K562 (cell line): ENCODE results near the gene PPP1CA. TPM values are rescaled to one million over a fixed set of nuclear protein-coding genes. Genes with fewer than 3 reads are reported as not detected.

Experiments
- ATAC-seq: fragments of 200-7000 bp; cut with Tn5 transposase; 3 replicates; pipeline ENCODE4 v1.9.1; 2020; ENCODE audit warnings: moderate library complexity
- BruUV-seq: library from RNA; stranded (reverse); fragments of 400-500 nt; replicated peaks from 2 replicates; lab custom pipeline; 2021; lab: Mats Ljungman, UMichigan
- CTCF ChIA-PET: fragments of 300-600 bp; formaldehyde crosslinking; extraction: SDS; loops from one replicate; lab custom pipeline; 2021; ENCODE audit warnings: low intra/inter-chr PET ratio; lab: Yijun Ruan, JAX
- POLR2A ChIA-PET: fragments of 300-600, 350-650 bp; sonication (Branson Sonifier 250); formaldehyde crosslinking; extraction: SDS; loops from one replicate; lab custom pipeline; 2021; ENCODE audit warnings: antibody characterized with exemption, inconsistent platforms; lab: Yijun Ruan, JAX
- DNase-seq, 4 experiments: peaks; one replicate each; pipeline versions ENCODE4 v3.0.0 to v3.0.0-alpha.2; 2011 to 2018; ENCODE audit warnings: low spot score in 3 of 4, mixed read lengths in 3 of 4; ENCODE audit errors: extremely low read depth in 1 of 4
- FAIRE-seq: peaks from 2 replicates; lab custom pipeline; 2011; peaks lifted over from hg19 to GRCh38; lab: Jason Lieb, UNC
- H2AFZ ChIP-seq: 2 replicates; pipeline ENCODE4 v1.6.0; 2011; ENCODE audit warnings: low read depth, low read length, control low read depth, inconsistent platforms
- H3K27ac ChIP-seq: fragments of 200-600 bp; 3 replicates; pipeline ENCODE4 v1.8.0; 2011; ENCODE audit warnings: low read depth, mild to moderate bottlenecking, control low read depth, inconsistent platforms, low read length, moderate library complexity, mixed read lengths; ENCODE audit errors: extremely low read depth
- H3K27me3 ChIP-seq, 2 experiments: fragments of 300-600 bp in 1 of 2; 2 replicates in 1 of 2; 3 replicates in 1 of 2; pipeline versions ENCODE4 v1.6.0 to v1.8.0; 2011; ENCODE audit warnings: inconsistent platforms in 2 of 2, low read length in 2 of 2, mild to moderate bottlenecking in 1 of 2, mixed read lengths in 1 of 2, moderate library complexity in 1 of 2; ENCODE audit not compliant: control insufficient read depth in 2 of 2, insufficient read depth in 2 of 2
- H3K36me3 ChIP-seq: fragments of 300-600 bp; 3 replicates; pipeline ENCODE4 v1.8.0; 2011; ENCODE audit warnings: mild to moderate bottlenecking, low read length, inconsistent platforms; ENCODE audit not compliant: control insufficient read depth, insufficient read depth
- H3K4me1 ChIP-seq, 2 experiments: fragments of 200-600 bp in 1 of 2; replicated peaks in 1 of 2; 2 replicates in 1 of 2; 3 replicates in 1 of 2; pipeline versions ENCODE4 v1.5.1 to v1.8.0; 2011; ENCODE audit warnings: inconsistent platforms in 2 of 2, low read length in 2 of 2, mild to moderate bottlenecking in 1 of 2, mixed read lengths in 1 of 2, moderate library complexity in 1 of 2; ENCODE audit not compliant: control insufficient read depth in 2 of 2, insufficient read depth in 2 of 2
- H3K4me2 ChIP-seq: 2 replicates; pipeline ENCODE4 v1.6.1; 2011; ENCODE audit warnings: low read length, control low read depth, inconsistent platforms, mixed read lengths; ENCODE audit not compliant: insufficient read depth
- H3K4me3 ChIP-seq: fragments of 200-600 bp; sonication (generic), shearing (Covaris generic); 2 replicates; pipeline ENCODE4 v1.5.1; 2016; ENCODE audit warnings: control low read depth, inconsistent platforms
- H3K79me2 ChIP-seq: fragments of 200-600 bp; 3 replicates; pipeline ENCODE4 v1.8.0; 2011; ENCODE audit warnings: low read length, inconsistent platforms; ENCODE audit not compliant: control insufficient read depth, insufficient read depth
- H3K9ac ChIP-seq, 2 experiments: 2 replicates each; pipeline versions ENCODE4 v1.6.0 to v1.6.1; 2011; ENCODE audit warnings: low read depth in 2 of 2, low read length in 2 of 2, control low read depth in 1 of 2, inconsistent platforms in 1 of 2, mild to moderate bottlenecking in 1 of 2, mixed read lengths in 1 of 2; ENCODE audit not compliant: insufficient read depth in 1 of 2
- H3K9me1 ChIP-seq: one replicate; pipeline ENCODE4 v1.6.0; 2011; ENCODE audit warnings: inconsistent platforms, mild to moderate bottlenecking, low read length, moderate library complexity; ENCODE audit not compliant: control insufficient read depth, insufficient read depth
- H3K9me3 ChIP-seq: replicated peaks from 2 replicates; pipeline ENCODE4 v1.5.1; 2011; ENCODE audit warnings: low read depth, low read length, inconsistent platforms; ENCODE audit not compliant: control insufficient read depth, insufficient read depth
- H4K20me1 ChIP-seq: replicated peaks from 2 replicates; pipeline ENCODE4 v1.6.1; 2011; ENCODE audit warnings: low read length, inconsistent platforms, mixed read lengths; ENCODE audit not compliant: control insufficient read depth, insufficient read depth
- C11orf30 ChIP-seq: fragments of 450-650 bp; IDR thresholded peaks from 2 replicates; pipeline ENCODE4 v1.6.1; 2016; ENCODE audit warnings: low read depth, mild to moderate bottlenecking
- EGR1 ChIP-seq: fragments of 450-650 bp; conservative IDR thresholded peaks from 2 replicates; pipeline ENCODE4 v1.6.1; 2017; ENCODE audit warnings: mild to moderate bottlenecking
- HDAC2 ChIP-seq: fragments of 450-650 bp; IDR thresholded peaks from 2 replicates; pipeline ENCODE4 v1.6.1; 2016; ENCODE audit warnings: mild to moderate bottlenecking
- MTF1 ChIP-seq: fragments of 250-450 bp; sonication (Bioruptor Pico); IDR thresholded peaks from 2 replicates; pipeline ENCODE4 v1.9.0; 2021; ENCODE audit warnings: moderate library complexity, mild to moderate bottlenecking, inconsistent platforms, borderline replicate concordance
- MXI1 ChIP-seq: IDR thresholded peaks from 2 replicates; pipeline ENCODE4 v1.6.1; 2011; ENCODE audit warnings: low read depth, mild to moderate bottlenecking, improper control_type of control experiment, low read length
- RBFOX2 ChIP-seq: fragments of 200-400 bp; formaldehyde crosslinking; IDR thresholded peaks from 2 replicates; pipeline ENCODE4 v1.6.1; 2017; ENCODE audit warnings: low read depth, mild to moderate bottlenecking, low read length, moderate library complexity
- SMAD1 ChIP-seq: fragments of 150-350 bp; IDR thresholded peaks from 2 replicates; pipeline ENCODE4 v1.6.1; 2014; ENCODE audit warnings: low read length, low read depth; ENCODE audit not compliant: partially characterized antibody
- ZBTB1 ChIP-seq: sonication (generic); formaldehyde crosslinking; IDR thresholded peaks from 2 replicates; pipeline ENCODE4 v1.8.1; 2023; ENCODE audit warnings: missing genetic modification reagents, low read depth, mild to moderate bottlenecking, borderline replicate concordance
- ZBTB7A ChIP-seq: IDR thresholded peaks from 2 replicates; pipeline ENCODE4 v1.6.1; 2011; ENCODE audit warnings: low read depth, mild to moderate bottlenecking, low read length, moderate library complexity, borderline replicate concordance; ENCODE audit not compliant: control insufficient read depth
- ZNF263 ChIP-seq: sonication (generic); formaldehyde crosslinking; IDR thresholded peaks from 2 replicates; pipeline ENCODE4 v1.8.0; 2022; ENCODE audit warnings: mild to moderate bottlenecking, missing genetic modification reagents, borderline replicate concordance
- ZNF316 ChIP-seq: fragments of 450-650 bp; IDR thresholded peaks from 2 replicates; pipeline ENCODE4 v1.6.1; 2016
- ZNF785 ChIP-seq: fragments of 250-450 bp; sonication (Bioruptor Pico); IDR thresholded peaks from 2 replicates; pipeline ENCODE4 v1.4.0; 2020; ENCODE audit warnings: mild to moderate bottlenecking
- WGBS: fragments of 100-300 bp; shearing (Covaris generic); methylation state at CpG from one replicate; pipeline ENCODE4 v1.1.6; 2016; ENCODE audit warnings: low coverage, mixed read lengths; ENCODE audit not compliant: insufficient coverage; ENCODE audit errors: missing lambda C conversion rate; 5-methylcytosine and 5-hydroxymethylcytosine counted together
- in situ Hi-C: fragments of 300-500 bp; cut with MboI; formaldehyde crosslinking; loops from 4 replicates; pipeline ENCODE4 v1.15.0; 2018; ENCODE audit warnings: inconsistent platforms, mixed read lengths
- intact Hi-C: fragments of 100-400 bp; cut with micrococcal nuclease; formaldehyde crosslinking; loops from 2 replicates; pipeline ENCODE4 v1.14.2; 2022
- polyA plus RNA-seq, 8 experiments: library from polyadenylated mRNA; depleted of rRNA in 4 of 8; stranded (reverse) in 5 of 8; unstranded in 3 of 8; fragments of >200 nt; fragmentation: Nextera tagmentation in 2 of 8; fragmentation: Illumina TruSeq in 1 of 8; extraction: Ambion mirVana in 2 of 8; extraction: Trizol in 1 of 8; gene quantifications; 2 replicates each; pipeline versions ENCODE4 v1.2.1 to v1.2.3, GENCODE V29; 2011 to 2014; ENCODE audit warnings: inconsistent platforms in 1 of 8, missing spikeins in 1 of 8
- total RNA-seq, 7 experiments: library from RNA; depleted of rRNA in 6 of 7; stranded (reverse); fragments of >200 nt in 6 of 7; fragmentation: Illumina TruSeq in 2 of 7; extraction: Trizol in 2 of 7; gene quantifications; 2 replicates each; pipeline versions ENCODE4 v1.2.1 to v1.2.3, GENCODE V29; 2011 to 2021; ENCODE audit warnings: low replicate concordance in 1 of 7
- TF ChIP-seq, protein P1 (sequence below): fragments of 250-450 bp; sonication (Bioruptor Pico); IDR thresholded peaks from 2 replicates; pipeline ENCODE4 v1.5.0; 2020; ENCODE audit warnings: mild to moderate bottlenecking
- TF ChIP-seq, protein P2 (sequence below): IDR thresholded peaks from 2 replicates; pipeline ENCODE4 v1.6.1; 2011; ENCODE audit not compliant: insufficient read length; ENCODE audit errors: extremely low read depth
- TF ChIP-seq, protein P3 (sequence below), 3 experiments: fragments of 200-800 bp in 1 of 3; sonication (Bioruptor generic) in 1 of 3; sonication (generic) in 1 of 3; formaldehyde crosslinking in 1 of 3; IDR thresholded peaks; 2 replicates each; pipeline versions ENCODE4 v1.6.1 to v1.8.0; 2016 to 2022; ENCODE audit warnings: mild to moderate bottlenecking in 2 of 3, missing compliant biosample characterization in 2 of 3, missing genetic modification characterization in 2 of 3, missing genetic modification reagents in 1 of 3
- TF ChIP-seq, protein P4 (sequence below): fragments of 200-800 bp; sonication (Bioruptor generic); IDR thresholded peaks from 2 replicates; pipeline ENCODE4 v1.6.1; 2017; ENCODE audit warnings: missing genetic modification characterization, missing compliant biosample characterization

Gene PPP1CA
- total and polyA plus RNA-seq, 9 of the 15 experiments (the other 6 are each of a cell fraction or from before 2014, with no cell fraction given), result 18.2 to 242 (median 188) TPM

DNA sequence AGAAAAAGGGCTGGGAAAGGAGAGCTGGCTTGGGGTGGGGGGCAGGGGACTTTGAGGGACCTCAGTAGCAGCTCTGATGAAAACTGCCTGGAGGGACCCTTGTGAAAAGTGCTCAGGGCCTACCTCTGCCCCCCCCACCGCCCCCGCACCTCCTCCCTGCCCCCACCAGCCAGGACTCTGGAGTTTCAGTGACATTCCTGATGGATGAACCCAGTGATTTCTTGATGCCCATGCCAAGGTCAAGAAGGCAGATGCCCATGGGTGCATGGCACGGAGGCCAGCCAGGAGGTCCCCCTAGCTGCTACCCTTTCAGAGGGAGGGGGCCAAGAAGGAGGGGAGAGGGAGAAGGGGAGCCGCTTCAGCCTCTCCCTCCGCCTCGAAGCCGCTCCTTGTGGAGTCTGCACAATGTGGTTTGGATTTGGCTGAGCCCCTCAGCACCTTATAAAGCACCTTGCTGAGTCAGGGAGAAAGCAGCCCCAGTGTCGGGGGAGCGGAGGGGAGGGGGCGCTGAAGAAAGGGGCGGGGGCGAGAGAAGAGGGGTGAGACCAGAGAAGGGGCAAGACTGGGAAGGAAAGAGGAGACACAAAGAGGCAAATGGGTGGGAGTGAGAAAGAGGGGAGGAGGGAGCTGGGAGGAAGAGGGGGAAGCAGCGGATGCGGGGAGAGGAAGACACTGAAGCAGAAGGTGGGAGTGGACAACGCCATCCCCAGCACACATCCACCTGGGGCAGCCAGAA, 26.2 kb downstream of the PPP1CA start:
- no peaks in the 10 kb centered on the region for H3K9me1 ChIP-seq
- ChIA-PET CTCF (interaction anchor here (4.1 kb wide), 1 partner anchor 18 kb away, joined by 21 read pairs; no protein-coding TSS in a partner anchor), POLR2A (interaction anchor here (0.5 to 2.3 kb wide), 8 partner anchors 12 to 75 kb away, joined by 3 to 11 read pairs (median 4); partner anchors contain the start of gene PPP1CA)
- 49% methylated on average over 5 of the region's 15 CpGs for WGBS
- H3K9me3 ChIP-seq, result no peaks in the 10 kb centered on the region
- ATAC-seq (no peak), DNase-seq (no peak), FAIRE-seq (peak; percentile 6)
- in situ Hi-C loops, result no loop called here
- H3K9ac ChIP-seq, result peak overlapping the region in 1 of 2 experiments; percentile 77; a peak in 1 of 4 replicates
- H3K36me3 ChIP-seq, result no peaks in the 10 kb centered on the region
- H2AFZ ChIP-seq, result no peak overlapping the region
- H3K79me2 ChIP-seq, result peaks cover 37% of the 10 kb centered on the region; the same call in 2 of the 3 replicates
- H3K4me1 ChIP-seq, result peaks cover 63 to 81% of the 10 kb centered on the region in 2 experiments
- H3K4me2 ChIP-seq, result peak overlapping the region; percentile 43; the same call in 1 of the 2 replicates
- no peaks in the 10 kb centered on the region for H3K27me3 ChIP-seq
- H4K20me1 ChIP-seq, result no peaks in the 10 kb centered on the region
- peak overlapping the region; percentile 34; the same call in 2 of the 3 replicates for H3K27ac ChIP-seq
- TF ChIP-seq, protein P1, sequence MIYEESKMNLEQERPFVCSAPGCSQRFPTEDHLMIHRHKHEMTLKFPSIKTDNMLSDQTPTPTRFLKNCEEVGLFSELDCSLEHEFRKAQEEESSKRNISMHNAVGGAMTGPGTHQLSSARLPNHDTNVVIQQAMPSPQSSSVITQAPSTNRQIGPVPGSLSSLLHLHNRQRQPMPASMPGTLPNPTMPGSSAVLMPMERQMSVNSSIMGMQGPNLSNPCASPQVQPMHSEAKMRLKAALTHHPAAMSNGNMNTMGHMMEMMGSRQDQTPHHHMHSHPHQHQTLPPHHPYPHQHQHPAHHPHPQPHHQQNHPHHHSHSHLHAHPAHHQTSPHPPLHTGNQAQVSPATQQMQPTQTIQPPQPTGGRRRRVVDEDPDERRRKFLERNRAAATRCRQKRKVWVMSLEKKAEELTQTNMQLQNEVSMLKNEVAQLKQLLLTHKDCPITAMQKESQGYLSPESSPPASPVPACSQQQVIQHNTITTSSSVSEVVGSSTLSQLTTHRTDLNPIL (CRISPR knock-in tag), result no peak
- TF ChIP-seq, protein P2, sequence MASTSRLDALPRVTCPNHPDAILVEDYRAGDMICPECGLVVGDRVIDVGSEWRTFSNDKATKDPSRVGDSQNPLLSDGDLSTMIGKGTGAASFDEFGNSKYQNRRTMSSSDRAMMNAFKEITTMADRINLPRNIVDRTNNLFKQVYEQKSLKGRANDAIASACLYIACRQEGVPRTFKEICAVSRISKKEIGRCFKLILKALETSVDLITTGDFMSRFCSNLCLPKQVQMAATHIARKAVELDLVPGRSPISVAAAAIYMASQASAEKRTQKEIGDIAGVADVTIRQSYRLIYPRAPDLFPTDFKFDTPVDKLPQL, result no peak
- no peak for TF ChIP-seq MXI1
- peak; percentile 57 for TF ChIP-seq EGR1
- TF ChIP-seq ZNF316, result peak; percentile 62; the same call in 1 of the 2 replicates
- TF ChIP-seq, protein P3, sequence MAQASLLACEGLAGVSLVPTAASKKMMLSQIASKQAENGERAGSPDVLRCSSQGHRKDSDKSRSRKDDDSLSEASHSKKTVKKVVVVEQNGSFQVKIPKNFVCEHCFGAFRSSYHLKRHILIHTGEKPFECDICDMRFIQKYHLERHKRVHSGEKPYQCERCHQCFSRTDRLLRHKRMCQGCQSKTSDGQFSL (CRISPR knock-in tag; IDR thresholded peaks at IDR 0.05), result no peak; the same call in 1 of the 2 replicates
- TF ChIP-seq, protein P3 (tag; IDR thresholded peaks at IDR 0.05), result peak in 1 of 2 experiments; percentile 80; a peak in 1 of 4 replicates
- TF ChIP-seq RBFOX2, result 0 out of 2 replicates have a peak, but pooled peaks have one; percentile 9
- TF ChIP-seq C11orf30, result peak; percentile 64; the same call in 1 of the 2 replicates
- TF ChIP-seq SMAD1, result no peak
- no peak for TF ChIP-seq HDAC2
- peak; percentile 84 for TF ChIP-seq ZNF263 (CRISPR knock-in tag)
- TF ChIP-seq ZBTB1 (CRISPR knock-in tag), result no peak
- TF ChIP-seq MTF1, result no peak
- peak; percentile 29; the same call in 1 of the 2 replicates for TF ChIP-seq ZBTB7A
- no peak for TF ChIP-seq ZNF785 (CRISPR knock-in tag)
- TF ChIP-seq, protein P4, sequence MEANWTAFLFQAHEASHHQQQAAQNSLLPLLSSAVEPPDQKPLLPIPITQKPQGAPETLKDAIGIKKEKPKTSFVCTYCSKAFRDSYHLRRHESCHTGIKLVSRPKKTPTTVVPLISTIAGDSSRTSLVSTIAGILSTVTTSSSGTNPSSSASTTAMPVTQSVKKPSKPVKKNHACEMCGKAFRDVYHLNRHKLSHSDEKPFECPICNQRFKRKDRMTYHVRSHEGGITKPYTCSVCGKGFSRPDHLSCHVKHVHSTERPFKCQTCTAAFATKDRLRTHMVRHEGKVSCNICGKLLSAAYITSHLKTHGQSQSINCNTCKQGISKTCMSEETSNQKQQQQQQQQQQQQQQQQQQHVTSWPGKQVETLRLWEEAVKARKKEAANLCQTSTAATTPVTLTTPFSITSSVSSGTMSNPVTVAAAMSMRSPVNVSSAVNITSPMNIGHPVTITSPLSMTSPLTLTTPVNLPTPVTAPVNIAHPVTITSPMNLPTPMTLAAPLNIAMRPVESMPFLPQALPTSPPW (CRISPR knock-in tag), result peak; percentile 51; the same call in 1 of the 2 replicates
- TF ChIP-seq, all 486 proteins: peak for 8
- no peak overlapping the region for H3K4me3 ChIP-seq
- BruUV-seq, result no TSS peak
- intact Hi-C loops, result no loop called here
